Smooth muscle cell (in vitro differentiated cells): ENCODE results near the gene PLXNA2. TPM values are rescaled to one million over a fixed set of nuclear protein-coding genes. Genes with fewer than 3 reads are reported as not detected.

ENCODE experiments used
- DNase-seq: peaks from one replicate; lab custom pipeline; 2025; ENCODE audit not compliant: unreplicated experiment; lab: John Stamatoyannopoulos, UW
- H2AFZ ChIP-seq: fragments of 200-600 bp; sonication (generic); 2 replicates; pipeline ENCODE4 v1.6.0; 2016; ENCODE audit warnings: antibody characterized with exemption, low read depth, mild to moderate bottlenecking
- H3F3A ChIP-seq: fragments of 200-600 bp; sonication (generic); 2 replicates; pipeline ENCODE4 v1.6.0; 2017; ENCODE audit warnings: antibody characterized with exemption, low read depth
- H3K27ac ChIP-seq: fragments of 200-600 bp; sonication (generic); 2 replicates; pipeline ENCODE4 v1.5.1; 2016; ENCODE audit warnings: low read depth, mild to moderate bottlenecking
- H3K27me3 ChIP-seq: fragments of 200-600 bp; sonication (generic); 2 replicates; pipeline ENCODE4 v1.6.1; 2016; ENCODE audit warnings: low read depth, mild to moderate bottlenecking
- H3K36me3 ChIP-seq: fragments of 200-600 bp; sonication (generic); 2 replicates; pipeline ENCODE4 v1.5.1; 2016; ENCODE audit warnings: low read depth
- H3K4me1 ChIP-seq: fragments of 200-600 bp; sonication (generic); 2 replicates; pipeline ENCODE4 v1.5.1; 2016; ENCODE audit warnings: low read depth
- H3K4me2 ChIP-seq: fragments of 200-600 bp; sonication (generic); 2 replicates; pipeline ENCODE4 v1.6.0; 2016; ENCODE audit warnings: mild to moderate bottlenecking
- H3K4me3 ChIP-seq: fragments of 200-600 bp; sonication (generic); 2 replicates; pipeline ENCODE4 v1.5.1; 2016; ENCODE audit warnings: mild to moderate bottlenecking
- H3K79me2 ChIP-seq: fragments of 200-600 bp; sonication (generic); 2 replicates; pipeline ENCODE4 v1.6.0; 2016; ENCODE audit warnings: low read depth, mild to moderate bottlenecking
- H3K9ac ChIP-seq: fragments of 200-600 bp; sonication (generic); 2 replicates; pipeline ENCODE4 v1.6.0; 2016; ENCODE audit warnings: low read depth
- H3K9me3 ChIP-seq: fragments of 200-600 bp; sonication (generic); replicated peaks from 2 replicates; pipeline ENCODE4 v1.5.1; 2016; ENCODE audit warnings: low read depth
- H4K20me1 ChIP-seq: fragments of 200-600 bp; sonication (generic); 2 replicates; pipeline ENCODE4 v1.6.0; 2016; ENCODE audit warnings: low read depth
- CTCF ChIP-seq: fragments of 200-600 bp; sonication (generic); IDR thresholded peaks from 2 replicates; pipeline ENCODE4 v1.5.1; 2017; ENCODE audit warnings: borderline replicate concordance, mild to moderate bottlenecking, antibody characterized with exemption; ENCODE audit not compliant: insufficient read depth, poor library complexity, severe bottlenecking
- WGBS: methylation state at CpG from one replicate; pipeline ENCODE4 v1.1.7; 2016; ENCODE audit warnings: low lambda C conversion rate; 5-methylcytosine and 5-hydroxymethylcytosine counted together
- polyA plus RNA-seq: library from polyadenylated mRNA; unstranded; fragments of >200 nt; fragmentation: Nextera tagmentation; extraction: Ambion mirVana; gene quantifications from 2 replicates; pipeline ENCODE4 v1.2.1, GENCODE V29; 2016
- total RNA-seq: library from RNA; depleted of rRNA; stranded (reverse); fragments of >200 nt; gene quantifications from 2 replicates; pipeline ENCODE4 v1.2.3, GENCODE V29; 2014

Gene PLXNA2
- total and polyA plus RNA-seq, 2 experiments from 2014 or later = 8.2 to 8.7 TPM

GRCh38 chr1:208258277-208258676, 14.1 kb upstream of the PLXNA2 start:
- DNase-seq = no peak
- Histone ChIP-seq H4K20me1 (no peaks in the 10 kb centered on the region), H2AFZ (no peak overlapping the region), H3K9me3 (no peaks in the 10 kb centered on the region), H3K9ac (no peak overlapping the region), H3K27me3 (no peaks in the 10 kb centered on the region), H3K4me2 (no peak overlapping the region), H3K27ac (no peak overlapping the region), H3F3A (peaks cover 9% of the 10 kb centered on the region), H3K4me3 (no peak overlapping the region), H3K4me1 (peaks cover 17% of the 10 kb centered on the region), H3K36me3 (no peaks in the 10 kb centered on the region), H3K79me2 (no peaks in the 10 kb centered on the region)
- WGBS = 87% methylated on average over 3 of the region's 3 CpGs
- TF ChIP-seq CTCF = no peak

DNA sequence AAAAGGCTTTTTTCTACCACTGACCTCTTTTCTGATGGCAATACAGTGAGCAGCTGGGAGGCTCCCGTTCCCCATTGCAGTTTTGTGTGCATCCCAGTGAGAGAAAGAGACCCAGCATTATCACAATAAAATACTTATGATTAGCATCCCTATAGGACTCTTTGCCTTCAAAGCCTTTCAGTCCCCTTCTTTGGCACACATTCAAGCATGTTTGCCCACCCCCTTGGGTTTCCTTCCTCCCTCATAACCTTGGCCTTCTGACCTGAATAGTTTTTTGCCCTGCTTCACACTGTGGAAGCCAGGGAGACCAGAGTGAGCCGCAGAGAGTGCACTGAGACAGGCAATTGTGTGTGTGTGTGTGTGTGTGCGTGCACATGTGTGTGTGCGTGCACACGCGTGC, 13.2 kb upstream of the PLXNA2 start:
- H3K9ac ChIP-seq = no peak overlapping the region
- no peaks in the 10 kb centered on the region for H3K27me3 ChIP-seq
- peaks cover 18% of the 10 kb centered on the region for H3F3A ChIP-seq
- H2AFZ ChIP-seq = no peak overlapping the region
- no peak overlapping the region for H3K4me3 ChIP-seq
- H3K79me2 ChIP-seq = no peaks in the 10 kb centered on the region
- DNase-seq = no peak
- no peaks in the 10 kb centered on the region for H4K20me1 ChIP-seq
- peaks cover 26% of the 10 kb centered on the region for H3K4me1 ChIP-seq
- no peaks in the 10 kb centered on the region for H3K36me3 ChIP-seq
- TF ChIP-seq CTCF = no peak
- H3K9me3 ChIP-seq = no peaks in the 10 kb centered on the region
- WGBS = 84% methylated on average over 6 of the region's 6 CpGs
- no peak overlapping the region for H3K4me2 ChIP-seq
- no peak overlapping the region for H3K27ac ChIP-seq

DNA sequence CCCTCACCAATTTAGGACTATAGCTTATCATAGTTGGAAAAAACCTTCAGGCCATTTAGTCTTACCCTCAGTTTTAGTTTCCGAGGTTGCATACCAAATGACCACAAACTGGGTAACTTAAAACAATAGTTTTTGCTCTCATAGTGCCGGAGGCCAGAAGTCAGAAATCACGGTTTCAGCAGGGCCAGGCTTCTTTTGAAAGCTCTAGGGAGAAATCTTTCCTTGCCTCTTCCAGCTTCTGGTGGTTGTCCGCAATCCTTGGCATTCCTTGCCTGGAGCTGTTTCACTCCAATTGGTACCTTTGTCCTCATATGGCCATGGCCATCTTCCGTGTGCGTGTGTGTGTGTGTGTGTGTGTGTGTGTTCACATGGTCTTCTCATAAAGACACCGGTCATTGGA, 12.4 kb upstream of the PLXNA2 start:
- 68% methylated on average over 7 of the region's 7 CpGs for WGBS
- peaks cover 18% of the 10 kb centered on the region for H3F3A ChIP-seq
- no peak for DNase-seq
- no peak overlapping the region for H2AFZ ChIP-seq
- no peak for TF ChIP-seq CTCF
- H3K79me2 ChIP-seq = no peaks in the 10 kb centered on the region
- no peaks in the 10 kb centered on the region for H4K20me1 ChIP-seq
- H3K9me3 ChIP-seq = no peaks in the 10 kb centered on the region
- peak overlapping the region; percentile 27 for H3K27ac ChIP-seq
- H3K4me3 ChIP-seq = no peak overlapping the region
- peaks cover 30% of the 10 kb centered on the region for H3K4me1 ChIP-seq
- H3K4me2 ChIP-seq = no peak overlapping the region
- H3K27me3 ChIP-seq = no peaks in the 10 kb centered on the region
- no peak overlapping the region for H3K9ac ChIP-seq
- no peaks in the 10 kb centered on the region for H3K36me3 ChIP-seq

DNA sequence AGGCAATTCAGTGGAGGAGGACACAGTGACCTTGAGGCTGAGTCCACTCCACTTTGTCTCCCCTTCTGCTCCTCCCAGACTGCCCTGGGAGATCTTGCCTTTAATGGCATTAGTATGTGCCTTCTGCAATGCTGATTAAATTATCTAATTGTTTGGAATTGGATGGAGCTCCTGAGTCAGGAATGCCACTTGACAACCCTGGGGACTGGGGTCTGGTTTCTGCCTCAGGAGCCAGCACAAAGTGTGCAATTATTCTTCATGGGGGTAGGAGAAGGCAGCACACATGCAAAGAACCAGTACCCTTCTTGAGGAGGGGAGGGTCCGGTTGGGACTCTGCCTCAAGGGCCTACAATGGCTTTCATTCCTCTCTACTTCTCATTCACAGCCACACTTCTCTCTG, 11.9 kb upstream of the PLXNA2 start:
- Histone ChIP-seq H3K27ac (peak overlapping the region; percentile 27), H3K9me3 (no peaks in the 10 kb centered on the region), H3K4me3 (no peak overlapping the region), H3K27me3 (no peaks in the 10 kb centered on the region), H4K20me1 (no peaks in the 10 kb centered on the region), H3K36me3 (no peaks in the 10 kb centered on the region), H3F3A (peaks cover 18% of the 10 kb centered on the region), H3K4me1 (peaks cover 30% of the 10 kb centered on the region), H2AFZ (no peak overlapping the region), H3K79me2 (no peaks in the 10 kb centered on the region), H3K9ac (no peak overlapping the region), H3K4me2 (no peak overlapping the region)
- WGBS = 45% methylated on average over 1 of the region's 1 CpG
- TF ChIP-seq CTCF = no peak
- DNase-seq = no peak
